Sigmoid colon (tissue), 4 donors: Measurements from ENCODE around the gene CPM.

Experiments
- POLR2A ChIP-seq, 2 donors: fragments of 450-650 bp; IDR thresholded peaks; one replicate each; pipeline ENCODE4 v1.6.1; 2016; ENCODE audit warnings: antibody characterized with exemption in 2 of 2, mild to moderate bottlenecking in 2 of 2, moderate library complexity in 2 of 2
- POLR2AphosphoS5 ChIP-seq, 4 donors: sonication (generic); formaldehyde crosslinking; IDR thresholded peaks; one replicate each; pipeline ENCODE4 v1.6.1; 2017; ENCODE audit warnings: antibody characterized with exemption in 4 of 4
- TF ChIP-seq, protein P1 (sequence below), 4 experiments: fragments of 450-650 bp in 3 of 4; fragments of 200-600 bp in 1 of 4; IDR thresholded peaks; one replicate each; pipeline ENCODE4 v1.5.1; 2016 to 2019; ENCODE audit warnings: antibody characterized with exemption in 4 of 4, mild to moderate bottlenecking in 3 of 4, moderate library complexity in 2 of 4

- TF ChIP-seq, protein P1, sequence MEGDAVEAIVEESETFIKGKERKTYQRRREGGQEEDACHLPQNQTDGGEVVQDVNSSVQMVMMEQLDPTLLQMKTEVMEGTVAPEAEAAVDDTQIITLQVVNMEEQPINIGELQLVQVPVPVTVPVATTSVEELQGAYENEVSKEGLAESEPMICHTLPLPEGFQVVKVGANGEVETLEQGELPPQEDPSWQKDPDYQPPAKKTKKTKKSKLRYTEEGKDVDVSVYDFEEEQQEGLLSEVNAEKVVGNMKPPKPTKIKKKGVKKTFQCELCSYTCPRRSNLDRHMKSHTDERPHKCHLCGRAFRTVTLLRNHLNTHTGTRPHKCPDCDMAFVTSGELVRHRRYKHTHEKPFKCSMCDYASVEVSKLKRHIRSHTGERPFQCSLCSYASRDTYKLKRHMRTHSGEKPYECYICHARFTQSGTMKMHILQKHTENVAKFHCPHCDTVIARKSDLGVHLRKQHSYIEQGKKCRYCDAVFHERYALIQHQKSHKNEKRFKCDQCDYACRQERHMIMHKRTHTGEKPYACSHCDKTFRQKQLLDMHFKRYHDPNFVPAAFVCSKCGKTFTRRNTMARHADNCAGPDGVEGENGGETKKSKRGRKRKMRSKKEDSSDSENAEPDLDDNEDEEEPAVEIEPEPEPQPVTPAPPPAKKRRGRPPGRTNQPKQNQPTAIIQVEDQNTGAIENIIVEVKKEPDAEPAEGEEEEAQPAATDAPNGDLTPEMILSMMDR (IDR thresholded peaks at IDR 0.05), result no peak
- TF ChIP-seq POLR2AphosphoS5 (IDR thresholded peaks at IDR 0.05) (no peak), POLR2A (IDR thresholded peaks at IDR 0.05) (no peak)
These were observed 42.3 kb downstream of the CPM start for GRCh38 chr12:68890701-68891113.
